A549 (cell line): Measurements from ENCODE around the gene HOXC11.

Experiments
- BHLHE40 ChIP-seq: IDR thresholded peaks from 2 replicates; pipeline ENCODE4 v1.6.1; 2012; ENCODE audit warnings: low read depth, low read length, inconsistent platforms
- CTCF ChIP-seq: fragments of >200 bp; sonication (Bioruptor Twin); formaldehyde crosslinking; IDR thresholded peaks from 3 replicates; pipeline ENCODE4 v1.5.1; 2016
- EP300 ChIP-seq, 2 experiments: fragments of >200 bp; sonication (Bioruptor Twin); formaldehyde crosslinking; IDR thresholded peaks; 2 replicates in 1 of 2; 3 replicates in 1 of 2; pipeline ENCODE4 v1.6.1; 2016 to 2017
- ESRRA ChIP-seq: fragments of 150-350 bp; IDR thresholded peaks from 2 replicates; pipeline ENCODE4 v1.6.1; 2014; ENCODE audit warnings: mild to moderate bottlenecking, low read length, borderline replicate concordance
- MAZ ChIP-seq: fragments of 150-350 bp; IDR thresholded peaks from 2 replicates; pipeline ENCODE4 v1.6.1; 2014; ENCODE audit warnings: antibody characterized with exemption, low read depth, low read length, borderline replicate concordance
- POLR2A ChIP-seq: IDR thresholded peaks from 2 replicates; pipeline ENCODE4 v1.6.1; 2012; ENCODE audit warnings: mild to moderate bottlenecking, low read length
- RNF2 ChIP-seq: fragments of 200-600 bp; sonication (generic); IDR thresholded peaks from 2 replicates; pipeline ENCODE4 v1.6.1; 2016; ENCODE audit warnings: low read depth, mild to moderate bottlenecking, antibody characterized with exemption, moderate library complexity, borderline replicate concordance
- TP53 ChIP-seq: fragments of 250-450 bp; sonication (Bioruptor Pico); IDR thresholded peaks from 2 replicates; pipeline ENCODE4 v1.5.0; 2021; ENCODE audit warnings: mild to moderate bottlenecking, moderate library complexity
- ZNF302 ChIP-seq: fragments of 250-450 bp; sonication (Bioruptor Pico); IDR thresholded peaks from 2 replicates; pipeline ENCODE4 v1.9.0; 2021; ENCODE audit warnings: inconsistent platforms, mild to moderate bottlenecking, moderate library complexity
- TF ChIP-seq, protein P1 (sequence below): fragments of 200-600 bp; sonication (generic); IDR thresholded peaks from 2 replicates; pipeline ENCODE4 v1.6.1; 2016; ENCODE audit warnings: antibody characterized with exemption, mild to moderate bottlenecking, moderate library complexity

GRCh38 chr12:53956251-53956887, 16.6 kb upstream of the HOXC11 start:
- TF ChIP-seq, protein P1, sequence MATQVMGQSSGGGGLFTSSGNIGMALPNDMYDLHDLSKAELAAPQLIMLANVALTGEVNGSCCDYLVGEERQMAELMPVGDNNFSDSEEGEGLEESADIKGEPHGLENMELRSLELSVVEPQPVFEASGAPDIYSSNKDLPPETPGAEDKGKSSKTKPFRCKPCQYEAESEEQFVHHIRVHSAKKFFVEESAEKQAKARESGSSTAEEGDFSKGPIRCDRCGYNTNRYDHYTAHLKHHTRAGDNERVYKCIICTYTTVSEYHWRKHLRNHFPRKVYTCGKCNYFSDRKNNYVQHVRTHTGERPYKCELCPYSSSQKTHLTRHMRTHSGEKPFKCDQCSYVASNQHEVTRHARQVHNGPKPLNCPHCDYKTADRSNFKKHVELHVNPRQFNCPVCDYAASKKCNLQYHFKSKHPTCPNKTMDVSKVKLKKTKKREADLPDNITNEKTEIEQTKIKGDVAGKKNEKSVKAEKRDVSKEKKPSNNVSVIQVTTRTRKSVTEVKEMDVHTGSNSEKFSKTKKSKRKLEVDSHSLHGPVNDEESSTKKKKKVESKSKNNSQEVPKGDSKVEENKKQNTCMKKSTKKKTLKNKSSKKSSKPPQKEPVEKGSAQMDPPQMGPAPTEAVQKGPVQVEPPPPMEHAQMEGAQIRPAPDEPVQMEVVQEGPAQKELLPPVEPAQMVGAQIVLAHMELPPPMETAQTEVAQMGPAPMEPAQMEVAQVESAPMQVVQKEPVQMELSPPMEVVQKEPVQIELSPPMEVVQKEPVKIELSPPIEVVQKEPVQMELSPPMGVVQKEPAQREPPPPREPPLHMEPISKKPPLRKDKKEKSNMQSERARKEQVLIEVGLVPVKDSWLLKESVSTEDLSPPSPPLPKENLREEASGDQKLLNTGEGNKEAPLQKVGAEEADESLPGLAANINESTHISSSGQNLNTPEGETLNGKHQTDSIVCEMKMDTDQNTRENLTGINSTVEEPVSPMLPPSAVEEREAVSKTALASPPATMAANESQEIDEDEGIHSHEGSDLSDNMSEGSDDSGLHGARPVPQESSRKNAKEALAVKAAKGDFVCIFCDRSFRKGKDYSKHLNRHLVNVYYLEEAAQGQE = no peak
- TF ChIP-seq ZNF302 (CRISPR knock-in tag) (no peak), TP53 (CRISPR knock-in tag) (no peak), MAZ (no peak), RNF2 (no peak), CTCF (no peak), EP300 (IDR thresholded peaks at IDR 0.05) (no peak), ESRRA (no peak), BHLHE40 (no peak), POLR2A (no peak)
